Measurements from ENCODE around the gene MATCAP1. TPM values are rescaled to one million over a fixed set of nuclear protein-coding genes. Genes with fewer than 3 reads are reported as not detected.

Gene MATCAP1
- polyA plus RNA-seq, 1 of the 3 experiments (the other 2 are of a cell fraction) = 68.5 TPM

DNA sequence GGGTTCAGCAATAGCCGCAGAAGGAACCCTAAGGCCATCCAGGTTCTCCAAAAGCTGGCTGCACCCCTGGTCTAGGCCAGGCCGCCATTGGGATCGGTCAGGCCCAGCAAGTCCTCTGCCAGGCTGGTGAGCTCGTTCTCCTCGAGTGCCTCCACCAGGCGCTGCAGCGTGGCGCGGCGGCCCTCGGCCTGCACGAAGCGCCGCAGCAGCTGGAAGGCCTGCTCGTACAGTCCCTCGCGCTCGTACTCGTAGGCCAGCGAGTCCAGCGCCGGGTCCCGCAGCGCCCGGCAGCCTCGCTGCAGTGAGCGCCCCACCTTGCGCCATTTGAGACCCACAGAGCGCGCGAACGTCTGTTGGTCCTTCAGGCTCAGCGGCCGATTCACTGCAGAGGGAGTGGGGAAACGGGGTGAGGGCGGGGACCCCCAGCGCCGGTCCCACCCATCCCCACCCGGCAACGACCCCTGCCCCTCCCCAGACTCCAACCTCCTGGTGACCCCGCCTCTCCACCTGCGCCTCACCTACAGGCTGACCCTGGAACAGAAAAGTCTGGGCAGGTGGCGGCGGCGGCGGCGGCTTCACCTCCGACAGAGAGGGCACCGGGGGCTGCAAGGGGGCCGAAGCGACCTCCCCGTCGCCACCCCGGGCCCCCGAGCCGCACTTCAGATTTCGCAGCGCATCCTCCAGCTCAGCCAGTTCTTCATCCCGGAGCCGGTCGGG lies 29.0 kb downstream of the MATCAP1 start:
- Histone ChIP-seq H3K4me2 (peak overlapping the region; percentile 65; the same call in 1 of the 2 replicates), H3F3A (replicated peaks; ENCODE audit: insufficient read depth) (peaks cover 11% of the 10 kb centered on the region), H2AFZ (ENCODE audit: low read depth) (no peak overlapping the region), H3K9ac (no peak overlapping the region), H4K20me1 (ENCODE audit: insufficient read depth) (peaks cover 26% of the 10 kb centered on the region), H3K79me2 (ENCODE audit: insufficient read depth) (no peaks in the 10 kb centered on the region), H3K27me3 (ENCODE audit: insufficient read depth) (no peaks in the 10 kb centered on the region), H3K4me1 (ENCODE audit: control insufficient read depth in 1 of 2, insufficient read depth in 2 of 2, low read depth in 1 of 2, low read length in 1 of 2) (peaks cover 4 to 19% of the 10 kb centered on the region in 2 experiments; a peak in 1 of 4 replicates), H3K27ac (ENCODE audit: low read depth in 2 of 2, low read length in 1 of 2) (no peak overlapping the region), H3K4me3 (ENCODE audit: low read depth in 2 of 2, low read length in 1 of 2) (peak overlapping the region; percentile 27 to 32; a peak in 3 of 4 replicates), H3K36me3 (replicated peaks in 1 of 2; ENCODE audit: control insufficient read depth in 1 of 2, insufficient read depth in 2 of 2, low read length in 1 of 2) (peaks cover 0 to 4% of the 10 kb centered on the region in 2 experiments), H3K9me3 (no peaks in the 10 kb centered on the region), H3K9me2 (no peaks in the 10 kb centered on the region)
- DNase-seq = no peak
- ChIA-PET POLR2A (interaction anchor here (0.8 to 1.1 kb wide), 2 partner anchors 47 to 137 kb away, joined by 3 to 5 read pairs; no protein-coding TSS in a partner anchor), CTCF (interaction anchor here (0.6 to 14.2 kb wide), 79 partner anchors 10 to 463 kb away, joined by 3 to 470 read pairs (median 7); partner anchors contain the start of genes CBFB, CES3, CES4A and CIAO2B)
- no peak for TF ChIP-seq ELF1 (IDR thresholded peaks at IDR 0.05)
- TF ChIP-seq EP300 (IDR thresholded peaks at IDR 0.05; ENCODE audit: borderline replicate concordance in 1 of 2, low read depth in 1 of 2, low read length in 1 of 2) = no peak
- TF ChIP-seq SMC3 (IDR thresholded peaks at IDR 0.05; ENCODE audit: low read depth, low read length) = no peak
- no peak for TF ChIP-seq GABPA (IDR thresholded peaks at IDR 0.05; ENCODE audit: low read depth)
- TF ChIP-seq YY1 (IDR thresholded peaks at IDR 0.05; ENCODE audit: low read depth) = no peak
- no peak for TF ChIP-seq MXI1 (IDR thresholded peaks at IDR 0.05; ENCODE audit: low read depth, low read length)
- TF ChIP-seq, protein P1, sequence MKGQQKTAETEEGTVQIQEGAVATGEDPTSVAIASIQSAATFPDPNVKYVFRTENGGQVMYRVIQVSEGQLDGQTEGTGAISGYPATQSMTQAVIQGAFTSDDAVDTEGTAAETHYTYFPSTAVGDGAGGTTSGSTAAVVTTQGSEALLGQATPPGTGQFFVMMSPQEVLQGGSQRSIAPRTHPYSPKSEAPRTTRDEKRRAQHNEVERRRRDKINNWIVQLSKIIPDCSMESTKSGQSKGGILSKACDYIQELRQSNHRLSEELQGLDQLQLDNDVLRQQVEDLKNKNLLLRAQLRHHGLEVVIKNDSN (IDR thresholded peaks at IDR 0.05; ENCODE audit: borderline replicate concordance, low read depth) = no peak
- TF ChIP-seq, protein P2, sequence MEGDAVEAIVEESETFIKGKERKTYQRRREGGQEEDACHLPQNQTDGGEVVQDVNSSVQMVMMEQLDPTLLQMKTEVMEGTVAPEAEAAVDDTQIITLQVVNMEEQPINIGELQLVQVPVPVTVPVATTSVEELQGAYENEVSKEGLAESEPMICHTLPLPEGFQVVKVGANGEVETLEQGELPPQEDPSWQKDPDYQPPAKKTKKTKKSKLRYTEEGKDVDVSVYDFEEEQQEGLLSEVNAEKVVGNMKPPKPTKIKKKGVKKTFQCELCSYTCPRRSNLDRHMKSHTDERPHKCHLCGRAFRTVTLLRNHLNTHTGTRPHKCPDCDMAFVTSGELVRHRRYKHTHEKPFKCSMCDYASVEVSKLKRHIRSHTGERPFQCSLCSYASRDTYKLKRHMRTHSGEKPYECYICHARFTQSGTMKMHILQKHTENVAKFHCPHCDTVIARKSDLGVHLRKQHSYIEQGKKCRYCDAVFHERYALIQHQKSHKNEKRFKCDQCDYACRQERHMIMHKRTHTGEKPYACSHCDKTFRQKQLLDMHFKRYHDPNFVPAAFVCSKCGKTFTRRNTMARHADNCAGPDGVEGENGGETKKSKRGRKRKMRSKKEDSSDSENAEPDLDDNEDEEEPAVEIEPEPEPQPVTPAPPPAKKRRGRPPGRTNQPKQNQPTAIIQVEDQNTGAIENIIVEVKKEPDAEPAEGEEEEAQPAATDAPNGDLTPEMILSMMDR (IDR thresholded peaks at IDR 0.05) = no peak
- no peak for TF ChIP-seq FOXM1 (IDR thresholded peaks at IDR 0.05; ENCODE audit: low read depth)
- TF ChIP-seq POLR2AphosphoS5 (IDR thresholded peaks at IDR 0.05; ENCODE audit: low read depth, low read length) = no peak
- no peak for TF ChIP-seq FOXJ3 (CRISPR knock-in tag; IDR thresholded peaks at IDR 0.05)
- TF ChIP-seq, protein P3, sequence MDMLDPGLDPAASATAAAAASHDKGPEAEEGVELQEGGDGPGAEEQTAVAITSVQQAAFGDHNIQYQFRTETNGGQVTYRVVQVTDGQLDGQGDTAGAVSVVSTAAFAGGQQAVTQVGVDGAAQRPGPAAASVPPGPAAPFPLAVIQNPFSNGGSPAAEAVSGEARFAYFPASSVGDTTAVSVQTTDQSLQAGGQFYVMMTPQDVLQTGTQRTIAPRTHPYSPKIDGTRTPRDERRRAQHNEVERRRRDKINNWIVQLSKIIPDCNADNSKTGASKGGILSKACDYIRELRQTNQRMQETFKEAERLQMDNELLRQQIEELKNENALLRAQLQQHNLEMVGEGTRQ (IDR thresholded peaks at IDR 0.05; ENCODE audit: borderline replicate concordance, low read depth, low read length) = no peak
- 66% methylated on average over 43 of the region's 61 CpGs for WGBS (ENCODE audit: low lambda C conversion rate)

All from SK-N-SH (cell line).